HG03575 (cell line): Measurements from ENCODE around the gene CENPS.

ENCODE experiments used
- ATAC-seq: cut with Tn5 transposase; IDR thresholded peaks from one replicate; pipeline ENCODE4 v1.9.1; 2021; ENCODE audit not compliant: unreplicated experiment, insufficient number of reproducible peaks, low FRiP score; ENCODE audit errors: extremely low read depth

CENPS gene

GRCh38 chr1:10479296-10479695, 49.1 kb downstream of the CENPS start:
- no peak for ATAC-seq

GRCh38 chr1:10480614-10481013, 50.4 kb downstream of the CENPS start:
- no peak for ATAC-seq

- no peak for ATAC-seq
These were observed 54.3 kb downstream of the CENPS start for GRCh38 chr1:10484521-10484920.

DNA sequence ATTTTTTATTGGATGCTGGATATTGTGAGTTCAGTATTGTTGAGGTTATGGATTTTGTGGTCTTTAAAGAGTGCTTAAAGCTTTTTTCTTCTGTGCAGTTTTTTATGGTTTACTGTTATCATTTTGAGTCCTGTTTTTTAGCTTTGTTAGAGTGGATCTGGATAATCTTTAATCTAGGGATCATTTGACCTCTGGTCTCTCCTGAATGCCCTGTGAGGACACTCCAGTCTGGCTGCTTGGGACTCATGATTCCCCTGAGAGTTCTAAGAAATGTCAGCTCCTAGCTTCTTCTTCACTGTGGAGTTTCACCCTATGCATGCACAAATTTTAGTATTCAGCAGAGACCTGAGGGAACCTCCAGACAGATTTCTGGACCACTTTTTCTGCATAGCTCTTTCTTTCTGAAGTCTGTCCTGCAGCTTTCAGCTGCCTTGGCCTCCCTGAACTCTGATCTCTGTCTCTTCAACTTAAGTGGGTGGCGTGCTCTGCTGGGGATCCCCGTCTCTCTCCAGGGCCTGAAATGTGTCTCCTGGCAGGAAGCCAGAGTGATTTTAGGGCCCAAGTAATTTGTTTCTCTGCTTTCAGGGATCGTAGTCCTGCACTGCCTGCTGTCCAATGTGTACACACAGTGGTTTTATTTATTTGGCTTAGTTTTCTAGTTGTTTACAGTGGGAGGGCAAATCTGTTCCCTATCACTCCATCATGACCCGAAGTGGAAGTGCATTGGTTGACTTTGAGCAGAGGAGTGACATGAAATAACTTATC, 59.2 kb downstream of the CENPS start:
- no peak for ATAC-seq

GRCh38 chr1:10490286-10490970, 60.2 kb downstream of the CENPS start:
- no peak for ATAC-seq
